GM18502 (cell line): Measurements from ENCODE around the gene STAC3.
"Not testable (repeated sequence)": the region's sequence is repeated elsewhere in the genome, so short reads cannot be mapped to it uniquely, and the experiment has no call there.

Experiments
- ATAC-seq: cut with Tn5 transposase; IDR thresholded peaks from one replicate; pipeline ENCODE4 v1.9.1; 2021; ENCODE audit warnings: mild to moderate bottlenecking; ENCODE audit not compliant: unreplicated experiment, poor library complexity

STAC3 gene

GRCh38 chr12:57250956-57251355 lies at the start of gene STAC3:
STAC3 (minus strand) TSS chr12:57251187; CDS start chr12:57249636, 1,551 bp downstream.
- ATAC-seq, result no peak

- no peak for ATAC-seq
These were observed 48.6 kb upstream of the STAC3 start for GRCh38 chr12:57299514-57300016.

- no peak for ATAC-seq
These were observed 45.3 kb upstream of the STAC3 start for GRCh38 chr12:57296291-57296690.

GRCh38 chr12:57282073-57282472 lies 31.1 kb upstream of the STAC3 start:
- ATAC-seq, result not testable (repeated sequence)

- peak; percentile 92 for ATAC-seq
These were observed 29.4 kb upstream of the STAC3 start for GRCh38 chr12:57280211-57281062.

- no peak for ATAC-seq
These were observed 27.7 kb upstream of the STAC3 start for GRCh38 chr12:57278465-57279381.

GRCh38 chr12:57276935-57277563 lies 26.1 kb upstream of the STAC3 start:
- ATAC-seq, result no peak

- ATAC-seq, result not testable (repeated sequence)
These were observed 25.2 kb upstream of the STAC3 start for GRCh38 chr12:57276233-57276632.

- no peak for ATAC-seq
These were observed 22.5 kb upstream of the STAC3 start for GRCh38 chr12:57273516-57273915.

- no peak for ATAC-seq
These were observed 21.6 kb upstream of the STAC3 start for GRCh38 chr12:57272337-57273151.

- no peak for ATAC-seq
These were observed 20.0 kb upstream of the STAC3 start for GRCh38 chr12:57270966-57271470.

GRCh38 chr12:57268264-57268663 lies 17.3 kb upstream of the STAC3 start:
- no peak for ATAC-seq

- ATAC-seq, result no peak
These were observed 15.7 kb upstream of the STAC3 start for GRCh38 chr12:57266681-57267080.

GRCh38 chr12:57263096-57263495 lies 12.1 kb upstream of the STAC3 start:
- no peak for ATAC-seq

- ATAC-seq, result no peak
These were observed 11.3 kb upstream of the STAC3 start for GRCh38 chr12:57262126-57262822.

GRCh38 chr12:57261428-57261865 lies 10.5 kb upstream of the STAC3 start:
- ATAC-seq, result no peak

GRCh38 chr12:57260366-57260765 lies 9.4 kb upstream of the STAC3 start:
- ATAC-seq, result no peak
